Measurements from ENCODE around the gene TSPAN18. TPM values are rescaled to one million over a fixed set of nuclear protein-coding genes. Genes with fewer than 3 reads are reported as not detected.

Gene TSPAN18
- total RNA-seq, 6 donors from 2014 or later: 8.2 to 48.6 (median 17.5) TPM

DNA sequence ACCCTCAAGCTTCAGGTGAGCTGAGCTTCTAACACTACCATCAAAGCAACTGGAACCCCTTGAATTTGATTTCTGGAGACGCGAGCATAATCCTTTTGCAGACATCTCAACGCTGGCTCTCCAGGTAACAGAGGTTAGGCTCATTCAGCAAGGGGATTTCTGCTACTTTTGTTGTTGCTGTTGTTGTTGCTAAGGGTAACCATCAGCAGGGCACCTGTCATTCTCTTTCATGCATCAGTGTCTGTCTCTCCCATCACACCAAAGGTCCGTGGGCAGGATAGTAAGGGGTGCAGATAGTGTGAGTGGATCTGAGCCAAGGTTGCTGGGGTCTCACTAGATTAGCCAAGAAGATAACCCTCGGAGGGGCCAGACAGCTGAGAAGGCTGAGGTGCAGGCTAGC is 133.6 kb downstream of the TSPAN18 start:
- H3K4me3 ChIP-seq: no peak overlapping the region
- ATAC-seq (ENCODE audit: low FRiP score in 2 of 2) (no peak), DNase-seq (no peak)
- peaks cover 7 to 14% (median 11%) of the 10 kb centered on the region in 4 donors for H3K4me1 ChIP-seq
- no peaks in the 10 kb centered on the region for H3K36me3 ChIP-seq
- no peaks in the 10 kb centered on the region for H3K9me3 ChIP-seq
- 87 to 93% methylated on average over 5 of the region's 5 CpGs for WGBS, 2 donors
- H3K27ac ChIP-seq: no peak overlapping the region
- no peaks in the 10 kb centered on the region for H3K27me3 ChIP-seq
- TF ChIP-seq CTCF (IDR thresholded peaks at IDR 0.05) (no peak), EP300 (IDR thresholded peaks at IDR 0.05) (no peak), POLR2AphosphoS5 (IDR thresholded peaks at IDR 0.05) (no peak), POLR2A (IDR thresholded peaks at IDR 0.05) (no peak)

DNA sequence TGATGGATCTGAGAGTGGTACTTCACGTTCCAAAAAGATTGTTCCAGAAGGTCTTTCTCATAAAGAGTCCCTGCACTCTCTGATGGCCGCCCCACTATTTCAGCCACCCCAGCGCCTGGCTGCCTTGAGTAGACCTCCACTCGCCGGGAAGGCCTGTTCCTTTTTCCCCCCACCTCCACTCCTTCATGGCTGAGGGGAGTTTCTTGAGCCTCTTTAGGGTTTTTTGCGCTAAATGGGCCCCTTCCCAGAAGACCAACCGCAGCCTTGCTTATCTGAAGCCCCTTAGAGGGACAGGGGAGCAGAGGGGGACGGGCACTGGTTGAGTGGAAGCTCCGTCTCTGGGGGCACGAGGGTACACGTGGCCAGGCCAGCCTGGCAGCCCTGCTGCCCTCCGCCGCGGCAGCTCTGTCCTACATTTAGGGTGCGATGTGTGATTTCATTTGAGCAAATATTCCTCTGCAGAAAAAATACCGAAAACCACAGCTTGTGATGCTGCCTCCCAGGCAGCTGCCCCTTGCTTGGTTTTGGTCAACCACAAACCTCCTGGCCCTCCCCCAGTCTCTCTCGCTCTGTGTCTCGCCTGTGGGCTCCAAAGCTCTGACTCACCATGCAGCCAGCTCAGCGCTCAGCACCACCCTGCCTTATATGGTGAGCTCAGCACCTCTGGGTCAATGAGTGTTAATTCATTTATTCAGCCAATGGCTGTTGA is 135.2 kb downstream of the TSPAN18 start:
- 55 to 59% methylated on average over 13 to 19 of the region's 19 CpGs for WGBS, 2 donors
- Histone ChIP-seq H3K36me3 (no peaks in the 10 kb centered on the region), H3K4me3 (no peak overlapping the region), H3K27me3 (no peaks in the 10 kb centered on the region), H3K4me1 (peaks cover 7 to 14% (median 11%) of the 10 kb centered on the region in 4 donors), H3K27ac (peak overlapping the region; percentile 15 to 56 (median 42)), H3K9me3 (no peaks in the 10 kb centered on the region)
- peak; percentile 52 to 64 for DNase-seq
- no peak for TF ChIP-seq CTCF (IDR thresholded peaks at IDR 0.05)
- TF ChIP-seq POLR2A (IDR thresholded peaks at IDR 0.05): no peak
- no peak for TF ChIP-seq POLR2AphosphoS5 (IDR thresholded peaks at IDR 0.05)
- TF ChIP-seq EP300 (IDR thresholded peaks at IDR 0.05): no peak
- peak; percentile 84 to 97 for ATAC-seq (ENCODE audit: low FRiP score in 2 of 2)

GRCh38 chr11:44862558-44863101 is 135.9 kb downstream of the TSPAN18 start:
- TF ChIP-seq POLR2A (IDR thresholded peaks at IDR 0.05) (no peak), EP300 (IDR thresholded peaks at IDR 0.05) (no peak), POLR2AphosphoS5 (IDR thresholded peaks at IDR 0.05) (no peak), CTCF (IDR thresholded peaks at IDR 0.05) (no peak)
- Histone ChIP-seq H3K4me1 (peaks cover 7 to 14% (median 11%) of the 10 kb centered on the region in 4 donors), H3K27me3 (no peaks in the 10 kb centered on the region), H3K9me3 (no peaks in the 10 kb centered on the region), H3K27ac (no peak overlapping the region), H3K36me3 (no peaks in the 10 kb centered on the region), H3K4me3 (no peak overlapping the region)
- DNase-seq (no peak), ATAC-seq (ENCODE audit: low FRiP score in 2 of 2) (peak in 1 of 2 donors; percentile 9)
- 79 to 93% methylated on average over 4 to 5 of the region's 5 CpGs for WGBS, 2 donors

- H3K4me1 ChIP-seq: peaks cover 7 to 14% (median 11%) of the 10 kb centered on the region in 4 donors
- no peaks in the 10 kb centered on the region for H3K27me3 ChIP-seq
- no peak for DNase-seq
- no peak overlapping the region for H3K4me3 ChIP-seq
- H3K9me3 ChIP-seq: no peaks in the 10 kb centered on the region
- 75 to 100% methylated on average over 4 to 6 of the region's 6 CpGs for WGBS, 2 donors
- ATAC-seq (ENCODE audit: low FRiP score in 2 of 2): no peak
- no peaks in the 10 kb centered on the region for H3K36me3 ChIP-seq
- no peak overlapping the region for H3K27ac ChIP-seq
- TF ChIP-seq POLR2AphosphoS5 (IDR thresholded peaks at IDR 0.05) (no peak), POLR2A (IDR thresholded peaks at IDR 0.05) (no peak), CTCF (IDR thresholded peaks at IDR 0.05) (no peak), EP300 (IDR thresholded peaks at IDR 0.05) (no peak)
Observed at GRCh38 chr11:44863231-44863630, 136.5 kb downstream of the TSPAN18 start.
